Lower lobe of right lung (tissue), 2 donors: ENCODE results near the gene SNRNP40. TPM values are rescaled to one million over a fixed set of nuclear protein-coding genes. Genes with fewer than 3 reads are reported as not detected.
"Not testable (repeated sequence)": the region's sequence is repeated elsewhere in the genome, so short reads cannot be mapped to it uniquely, and the experiment has no call there.

ENCODE experiments used
- ATAC-seq, 2 donors: fragments of 200-7000 bp; cut with Tn5 transposase; one replicate each; pipeline ENCODE4 v1.9.1; 2020 to 2022; ENCODE audit warnings: mild to moderate bottlenecking in 2 of 2, moderate library complexity in 2 of 2
- DNase-seq: peaks from one replicate; pipeline ENCODE4 v3.0.0-alpha.2; 2020
- H3K27ac ChIP-seq: fragments of 200-600 bp; one replicate; pipeline ENCODE4 v1.8.0; 2022
- H3K27me3 ChIP-seq: fragments of 200-600 bp; one replicate; pipeline ENCODE4 v1.8.0; 2022; ENCODE audit warnings: low read depth
- H3K36me3 ChIP-seq: fragments of 200-600 bp; one replicate; pipeline ENCODE4 v1.8.0; 2022; ENCODE audit warnings: mild to moderate bottlenecking
- H3K4me1 ChIP-seq: fragments of 200-600 bp; one replicate; pipeline ENCODE4 v1.8.0; 2022
- H3K4me3 ChIP-seq: fragments of 200-600 bp; one replicate; pipeline ENCODE4 v1.8.0; 2022; ENCODE audit warnings: mild to moderate bottlenecking
- H3K9me3 ChIP-seq: fragments of 200-600 bp; one replicate; pipeline ENCODE4 v1.8.0; 2022
- intact Hi-C: fragments of 100-400 bp; cut with DNase I; formaldehyde crosslinking; loops from one replicate; pipeline ENCODE4 v1.11.0; 2022
- total RNA-seq: library from RNA; stranded (reverse); fragmentation: NEBNext Ultra II Directional; extraction: Animal tissue kit (Norgen Biotek cat#: 25700); gene quantifications from one replicate; pipeline ENCODE4 v1.2.1, GENCODE V29; 2021
- TF ChIP-seq, protein P1 (sequence below): fragments of 200-600 bp; IDR thresholded peaks from one replicate; pipeline ENCODE4 v1.8.0; 2022; ENCODE audit warnings: antibody characterized with exemption, mild to moderate bottlenecking
- donor health status: DM: no; HTN: yes; CAD: no; lungs with severe emphysema.

SNRNP40 gene
- total RNA-seq, 1 donor from 2014 or later: 38.3 TPM

DNA sequence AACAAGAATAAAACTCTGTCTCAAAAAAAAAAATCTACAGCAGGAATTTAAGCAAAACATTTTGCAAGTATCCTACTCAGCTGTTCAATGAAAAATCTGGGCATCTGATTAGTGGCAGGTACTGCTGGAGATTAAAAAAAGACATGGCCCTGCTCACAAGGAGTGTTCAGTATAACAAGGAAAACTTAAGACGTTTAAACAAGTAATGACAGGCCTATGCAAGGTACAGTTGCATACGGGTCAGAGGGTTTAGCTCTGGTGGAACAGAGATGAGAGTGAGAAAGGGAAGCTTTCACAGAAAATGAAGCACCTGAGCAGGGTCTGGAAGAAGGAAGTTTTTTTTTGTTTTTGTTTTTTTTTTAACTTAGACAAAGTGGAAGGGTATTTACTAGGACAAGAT is 23.0 kb downstream of the SNRNP40 start:
- no peaks in the 10 kb centered on the region for H3K4me1 ChIP-seq
- H3K27me3 ChIP-seq: no peaks in the 10 kb centered on the region
- no peak overlapping the region for H3K27ac ChIP-seq
- TF ChIP-seq, protein P1, sequence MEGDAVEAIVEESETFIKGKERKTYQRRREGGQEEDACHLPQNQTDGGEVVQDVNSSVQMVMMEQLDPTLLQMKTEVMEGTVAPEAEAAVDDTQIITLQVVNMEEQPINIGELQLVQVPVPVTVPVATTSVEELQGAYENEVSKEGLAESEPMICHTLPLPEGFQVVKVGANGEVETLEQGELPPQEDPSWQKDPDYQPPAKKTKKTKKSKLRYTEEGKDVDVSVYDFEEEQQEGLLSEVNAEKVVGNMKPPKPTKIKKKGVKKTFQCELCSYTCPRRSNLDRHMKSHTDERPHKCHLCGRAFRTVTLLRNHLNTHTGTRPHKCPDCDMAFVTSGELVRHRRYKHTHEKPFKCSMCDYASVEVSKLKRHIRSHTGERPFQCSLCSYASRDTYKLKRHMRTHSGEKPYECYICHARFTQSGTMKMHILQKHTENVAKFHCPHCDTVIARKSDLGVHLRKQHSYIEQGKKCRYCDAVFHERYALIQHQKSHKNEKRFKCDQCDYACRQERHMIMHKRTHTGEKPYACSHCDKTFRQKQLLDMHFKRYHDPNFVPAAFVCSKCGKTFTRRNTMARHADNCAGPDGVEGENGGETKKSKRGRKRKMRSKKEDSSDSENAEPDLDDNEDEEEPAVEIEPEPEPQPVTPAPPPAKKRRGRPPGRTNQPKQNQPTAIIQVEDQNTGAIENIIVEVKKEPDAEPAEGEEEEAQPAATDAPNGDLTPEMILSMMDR: no peak
- no peak overlapping the region for H3K4me3 ChIP-seq
- DNase-seq (no peak), ATAC-seq (no peak)
- peaks cover 96% of the 10 kb centered on the region for H3K36me3 ChIP-seq
- intact Hi-C loops: no loop called here
- H3K9me3 ChIP-seq: no peaks in the 10 kb centered on the region

DNA sequence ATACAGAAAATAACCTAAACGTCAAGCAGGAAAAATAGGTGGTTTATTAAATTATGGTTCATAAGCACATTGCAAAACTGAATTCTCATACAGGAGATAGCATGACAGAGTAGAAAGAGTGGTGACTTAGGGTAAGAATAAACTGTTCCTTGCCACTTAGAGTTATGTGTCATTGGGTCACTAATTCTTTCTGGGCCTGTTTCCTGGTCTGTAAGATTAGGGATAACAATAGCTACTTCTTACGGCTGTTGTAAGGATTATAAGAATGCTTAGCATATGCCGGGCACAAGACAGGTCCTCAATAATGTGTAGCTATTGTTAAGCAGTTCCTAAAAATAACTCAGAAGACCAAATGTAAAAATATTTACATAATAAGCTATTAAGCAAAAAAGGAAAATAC is 24.2 kb downstream of the SNRNP40 start:
- DNase-seq: no peak
- H3K4me3 ChIP-seq: no peak overlapping the region
- H3K27ac ChIP-seq: no peak overlapping the region
- peaks cover 96% of the 10 kb centered on the region for H3K36me3 ChIP-seq
- no peak for ATAC-seq
- H3K27me3 ChIP-seq: no peaks in the 10 kb centered on the region
- no peaks in the 10 kb centered on the region for H3K9me3 ChIP-seq
- intact Hi-C loops: no loop called here
- TF ChIP-seq, protein P1: no peak
- no peaks in the 10 kb centered on the region for H3K4me1 ChIP-seq

DNA sequence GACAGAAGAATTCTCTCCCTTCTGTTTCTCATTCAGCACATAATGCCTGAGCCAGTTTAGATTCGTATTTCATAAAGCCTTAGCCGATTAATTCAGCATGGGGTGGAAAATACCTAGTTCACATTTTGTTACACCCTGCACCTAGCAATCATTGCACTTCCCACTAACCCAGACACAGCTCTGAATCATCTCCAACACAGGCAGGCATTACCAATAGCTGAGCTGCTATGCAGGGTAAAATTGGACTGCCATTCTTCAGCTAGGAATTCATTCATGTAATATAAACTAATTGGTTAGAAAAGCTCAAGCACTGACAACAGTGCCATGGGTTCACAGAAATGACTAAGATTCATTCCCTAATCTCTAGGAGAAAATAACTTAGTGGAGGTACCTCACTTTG is 30.0 kb downstream of the SNRNP40 start:
- TF ChIP-seq, protein P1: no peak
- no peaks in the 10 kb centered on the region for H3K27me3 ChIP-seq
- H3K9me3 ChIP-seq: no peaks in the 10 kb centered on the region
- no peaks in the 10 kb centered on the region for H3K4me1 ChIP-seq
- DNase-seq: no peak
- peaks cover 100% of the 10 kb centered on the region for H3K36me3 ChIP-seq
- no peak for ATAC-seq
- H3K4me3 ChIP-seq: no peak overlapping the region
- intact Hi-C loops: no loop called here
- H3K27ac ChIP-seq: no peak overlapping the region

DNA sequence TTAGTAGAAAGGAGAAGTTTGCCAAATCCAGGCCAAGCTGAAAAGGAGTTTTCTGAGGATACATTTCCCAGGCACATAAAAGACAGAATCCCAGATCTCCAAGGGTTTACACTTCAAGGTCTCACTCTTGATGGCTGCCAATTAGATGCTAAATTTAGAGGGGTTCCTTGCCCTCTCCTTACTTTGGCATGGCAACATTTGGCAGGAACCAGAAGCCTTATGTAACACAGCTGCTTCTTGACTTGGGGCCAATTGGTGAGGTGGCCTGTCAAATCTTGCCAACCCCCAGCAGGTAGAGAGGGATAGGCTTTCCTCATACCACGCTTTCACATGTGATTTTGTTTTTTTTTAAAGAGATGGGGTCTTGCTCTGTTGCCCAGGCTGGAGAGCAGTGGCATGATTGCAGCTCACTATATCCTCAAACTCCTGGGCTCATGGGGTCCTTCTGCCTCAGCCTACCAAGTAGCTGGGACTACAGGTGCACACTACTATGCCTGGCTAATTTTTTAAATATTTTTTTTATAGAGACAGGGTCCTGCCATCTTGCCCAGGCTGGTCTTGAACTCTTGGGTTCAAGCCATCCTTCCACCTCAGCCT is 31.7 kb downstream of the SNRNP40 start:
- peaks cover 100% of the 10 kb centered on the region for H3K36me3 ChIP-seq
- DNase-seq (no peak), ATAC-seq (peak in 1 of 2 donors; percentile 50)
- H3K9me3 ChIP-seq: no peaks in the 10 kb centered on the region
- intact Hi-C loops: no loop called here
- no peak overlapping the region for H3K27ac ChIP-seq
- no peaks in the 10 kb centered on the region for H3K27me3 ChIP-seq
- TF ChIP-seq, protein P1: no peak
- no peaks in the 10 kb centered on the region for H3K4me1 ChIP-seq
- no peak overlapping the region for H3K4me3 ChIP-seq

DNA sequence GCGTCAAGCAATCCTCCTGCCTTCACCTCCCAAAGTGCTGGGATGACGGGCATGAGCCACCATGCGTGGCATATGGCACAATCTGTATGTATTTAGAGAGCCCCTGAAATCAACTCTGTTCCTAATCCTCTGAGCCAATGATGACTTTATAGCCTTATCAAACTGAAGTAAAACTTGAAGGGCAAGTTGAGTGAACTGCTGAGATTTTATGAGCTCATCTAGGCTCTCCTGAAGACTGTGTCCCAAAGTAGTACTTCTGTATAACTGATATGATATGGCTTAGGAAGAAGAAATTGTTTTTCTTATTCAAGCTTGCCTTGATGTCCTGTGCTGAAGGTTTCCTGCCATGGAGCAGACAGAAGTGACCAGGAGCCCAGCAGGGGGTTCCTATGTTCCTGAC is 33.2 kb downstream of the SNRNP40 start:
- Histone ChIP-seq H3K36me3 (peaks cover 100% of the 10 kb centered on the region), H3K9me3 (no peaks in the 10 kb centered on the region), H3K4me3 (no peak overlapping the region), H3K27ac (no peak overlapping the region), H3K27me3 (no peaks in the 10 kb centered on the region), H3K4me1 (no peaks in the 10 kb centered on the region)
- no peak for ATAC-seq
- intact Hi-C loops: no loop called here
- TF ChIP-seq, protein P1: no peak
- DNase-seq: no peak

DNA sequence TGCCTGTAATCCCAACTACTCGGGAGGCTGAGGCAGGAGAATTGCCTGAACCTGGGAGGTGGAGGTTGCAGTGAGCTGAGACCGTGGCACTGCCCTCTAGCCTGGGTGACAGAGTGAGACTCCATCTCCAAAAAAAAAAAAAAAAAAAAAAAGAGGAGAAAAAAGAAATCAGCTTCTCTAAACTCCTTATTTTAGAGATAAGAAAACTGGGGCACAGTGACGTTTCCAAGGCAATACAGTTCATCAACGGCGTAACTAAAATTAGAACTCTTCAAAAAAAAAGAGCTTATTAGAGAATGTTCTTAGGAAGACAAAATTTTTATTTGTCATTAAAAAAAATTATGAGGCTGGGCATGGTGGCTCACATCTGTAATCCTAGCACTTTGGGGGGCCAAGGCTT is 34.2 kb downstream of the SNRNP40 start:
- ATAC-seq: not testable (repeated sequence)

More for the DNA sequence above, 34.2 kb downstream of the SNRNP40 start:
- peaks cover 100% of the 10 kb centered on the region for H3K36me3 ChIP-seq
- H3K4me3 ChIP-seq, H3K27me3 ChIP-seq, H3K27ac ChIP-seq, H3K4me1 ChIP-seq, intact Hi-C loops, DNase-seq, H3K9me3 ChIP-seq: not testable (repeated sequence)
